H1 (cell line): ENCODE data around the gene DDX50. TPM values are rescaled to one million over a fixed set of nuclear protein-coding genes. Genes with fewer than 3 reads are reported as not detected.

Source experiments
- CTBP2 ChIP-seq: IDR thresholded peaks from 2 replicates; pipeline ENCODE4 v1.7.0; 2011; ENCODE audit warnings: borderline replicate concordance, mild to moderate bottlenecking, moderate library complexity, mixed read lengths, low read length; ENCODE audit not compliant: insufficient read depth, insufficient read length
- POLR2A ChIP-seq, 2 experiments: IDR thresholded peaks; 1 replicate in 1 of 2; 2 replicates in 1 of 2; pipeline ENCODE4 v1.6.1; 2011; ENCODE audit warnings: low read depth in 2 of 2, low read length in 2 of 2, mild to moderate bottlenecking in 2 of 2; ENCODE audit errors: control extremely low read depth in 1 of 2
- SAP30 ChIP-seq: fragments of 300-600 bp; sonication (generic); IDR thresholded peaks from 2 replicates; pipeline ENCODE4 v1.7.1; 2012; ENCODE audit warnings: low read length, moderate library complexity, mild to moderate bottlenecking, inconsistent platforms; ENCODE audit not compliant: insufficient read depth, insufficient replicate concordance
- polyA plus RNA-seq, 7 experiments: library from polyadenylated mRNA; depleted of rRNA in 3 of 7; stranded (reverse) in 5 of 7; unstranded in 2 of 7; fragments of >200 nt in 5 of 7; fragments of 200-250 nt in 2 of 7; gene quantifications; 1 replicate in 5 of 7; 2 replicates in 1 of 7; 4 replicates in 1 of 7; pipeline versions ENCODE4 v1.2.1 to v1.2.3, GENCODE V29; 2011 to 2013; ENCODE audit warnings: missing spikeins in 2 of 7, mixed read lengths in 2 of 7
- total RNA-seq: library from RNA; stranded (reverse); fragmentation: NEBNext Ultra II Directional; extraction: Animal tissue kit (Norgen Biotek cat#: 25700); gene quantifications from 2 replicates; pipeline ENCODE4 v1.2.1, GENCODE V29; 2021

The DDX50 gene
- total and polyA plus RNA-seq, 2 of the 8 experiments (the other 6 are each of a cell fraction or from before 2014, with no cell fraction given) = 20.0 to 36.5 TPM

DNA sequence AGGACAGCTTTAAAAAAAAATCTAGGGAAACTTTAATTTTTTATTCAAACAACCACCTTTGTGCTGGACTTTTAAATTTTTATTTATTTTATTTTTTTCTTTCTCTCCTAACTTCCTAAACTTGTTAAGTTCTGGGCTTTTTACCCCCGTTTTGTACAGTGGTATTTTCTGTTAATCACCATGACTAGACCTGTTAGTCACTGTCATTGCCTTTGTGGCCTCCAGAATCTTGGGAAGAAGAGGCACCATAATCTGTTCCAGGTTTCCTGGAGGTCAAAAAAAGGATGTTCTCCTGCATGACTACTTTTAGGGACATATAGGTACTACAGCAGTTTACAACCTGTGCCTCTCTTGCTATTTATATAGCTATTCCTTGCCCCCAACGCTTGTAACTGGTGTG lies 31.1 kb upstream of the DDX50 start (continued):
- TF ChIP-seq CTBP2 (no peak), POLR2A (IDR thresholded peaks at IDR 0.05; ENCODE audit: control extremely low read depth in 1 of 2, low read depth in 2 of 2, low read length in 2 of 2) (no peak), SAP30 (no peak)
- TF ChIP-seq, all 59 proteins: peak for 0
